ENCODE data around the gene PPIL6. TPM values are rescaled to one million over a fixed set of nuclear protein-coding genes. Genes with fewer than 3 reads are reported as not detected.

The PPIL6 gene
- polyA plus RNA-seq, 3 donors, result 0.09 to 0.28 (median 0.14) TPM

DNA sequence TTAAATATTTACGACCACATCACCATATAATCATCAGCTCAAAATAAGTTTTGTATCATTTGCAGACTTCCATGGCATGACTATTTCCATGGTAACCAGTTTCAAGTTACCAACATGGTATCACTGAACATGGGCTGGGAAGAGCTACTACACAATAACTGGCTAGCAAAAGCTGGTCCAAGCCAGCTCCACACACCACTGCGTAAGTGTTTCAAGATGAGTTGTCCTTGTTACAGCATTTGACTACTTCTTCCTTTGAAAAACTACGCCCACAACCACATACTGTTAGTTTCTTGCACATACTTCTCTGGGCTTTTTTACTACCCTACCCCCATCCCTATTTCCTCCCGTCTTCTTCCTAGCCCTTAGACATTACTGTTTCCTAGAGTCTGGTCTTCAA is 66.7 kb downstream of the PPIL6 start:
- TF ChIP-seq, protein P1, sequence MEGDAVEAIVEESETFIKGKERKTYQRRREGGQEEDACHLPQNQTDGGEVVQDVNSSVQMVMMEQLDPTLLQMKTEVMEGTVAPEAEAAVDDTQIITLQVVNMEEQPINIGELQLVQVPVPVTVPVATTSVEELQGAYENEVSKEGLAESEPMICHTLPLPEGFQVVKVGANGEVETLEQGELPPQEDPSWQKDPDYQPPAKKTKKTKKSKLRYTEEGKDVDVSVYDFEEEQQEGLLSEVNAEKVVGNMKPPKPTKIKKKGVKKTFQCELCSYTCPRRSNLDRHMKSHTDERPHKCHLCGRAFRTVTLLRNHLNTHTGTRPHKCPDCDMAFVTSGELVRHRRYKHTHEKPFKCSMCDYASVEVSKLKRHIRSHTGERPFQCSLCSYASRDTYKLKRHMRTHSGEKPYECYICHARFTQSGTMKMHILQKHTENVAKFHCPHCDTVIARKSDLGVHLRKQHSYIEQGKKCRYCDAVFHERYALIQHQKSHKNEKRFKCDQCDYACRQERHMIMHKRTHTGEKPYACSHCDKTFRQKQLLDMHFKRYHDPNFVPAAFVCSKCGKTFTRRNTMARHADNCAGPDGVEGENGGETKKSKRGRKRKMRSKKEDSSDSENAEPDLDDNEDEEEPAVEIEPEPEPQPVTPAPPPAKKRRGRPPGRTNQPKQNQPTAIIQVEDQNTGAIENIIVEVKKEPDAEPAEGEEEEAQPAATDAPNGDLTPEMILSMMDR (IDR thresholded peaks at IDR 0.05), result no peak
- peak overlapping the region in 1 of 2 donors; percentile 59 for H3K27ac ChIP-seq (ENCODE audit: low read depth in 1 of 2, low read length in 2 of 2)
- H3K9me3 Mint-ChIP-seq, result no peaks in the 10 kb centered on the region
- intact Hi-C loops (cut with micrococcal nuclease), result loop anchor here in 1 of 2 donors (5.0 kb wide), 1 partner anchor 276 kb away; the partner anchor contains the start of gene CEP57L1
- H3K4me1 ChIP-seq (ENCODE audit: control insufficient read depth in 1 of 2, insufficient read depth in 2 of 2, low read length in 2 of 2), result peaks cover 32 to 42% of the 10 kb centered on the region in 2 donors
- peaks cover 74 to 90% of the 10 kb centered on the region in 2 donors for H3K36me3 Mint-ChIP-seq
- H4K20me1 ChIP-seq (ENCODE audit: insufficient read depth, low read length), result peaks cover 100% of the 10 kb centered on the region
- peak overlapping the region; percentile 78 to 91 (median 82) for H3K27ac Mint-ChIP-seq
- peak overlapping the region in 1 of 2 donors; percentile 41 for H3K4me3 Mint-ChIP-seq
- no peaks in the 10 kb centered on the region for H3K9me3 ChIP-seq (replicated peaks in 1 of 2; ENCODE audit: control insufficient read depth in 1 of 2, insufficient read depth in 1 of 2, low read length in 2 of 2)
- no peaks in the 10 kb centered on the region for H3K27me3 Mint-ChIP-seq (ENCODE audit: low read depth in 3 of 3)
- H3K27me3 ChIP-seq (ENCODE audit: control insufficient read depth in 2 of 2, insufficient read depth in 2 of 2, low read length in 2 of 2), result no peaks in the 10 kb centered on the region
- H2AFZ ChIP-seq (ENCODE audit: insufficient read depth, low read depth, low read length, poor library complexity, severe bottlenecking), result no peak overlapping the region
- DNase-seq, result peak in 2 of 3 donors; percentile 52 to 59
- peaks cover 53% of the 10 kb centered on the region for H3K4me1 Mint-ChIP-seq
- no peak overlapping the region for H3K4me2 ChIP-seq (replicated peaks; ENCODE audit: extremely low read depth, low read length, poor library complexity, severe bottlenecking)
- H3K36me3 ChIP-seq (replicated peaks in 1 of 2; ENCODE audit: control insufficient read depth in 1 of 2, insufficient read depth in 2 of 2, low read length in 2 of 2), result peaks cover 81 to 94% of the 10 kb centered on the region in 2 donors
- peaks cover 98% of the 10 kb centered on the region for H3K79me2 ChIP-seq (ENCODE audit: insufficient read depth, low read length)
- no peak overlapping the region for H3K4me3 ChIP-seq (replicated peaks in 1 of 3; ENCODE audit: low read depth in 2 of 3, low read length in 3 of 3)
- 11% methylated on average over 3 of the region's 4 CpGs for WGBS (ENCODE audit: insufficient coverage)
- no peak overlapping the region for H3K9ac ChIP-seq (ENCODE audit: insufficient read depth, low read length, poor library complexity, severe bottlenecking)

DNA sequence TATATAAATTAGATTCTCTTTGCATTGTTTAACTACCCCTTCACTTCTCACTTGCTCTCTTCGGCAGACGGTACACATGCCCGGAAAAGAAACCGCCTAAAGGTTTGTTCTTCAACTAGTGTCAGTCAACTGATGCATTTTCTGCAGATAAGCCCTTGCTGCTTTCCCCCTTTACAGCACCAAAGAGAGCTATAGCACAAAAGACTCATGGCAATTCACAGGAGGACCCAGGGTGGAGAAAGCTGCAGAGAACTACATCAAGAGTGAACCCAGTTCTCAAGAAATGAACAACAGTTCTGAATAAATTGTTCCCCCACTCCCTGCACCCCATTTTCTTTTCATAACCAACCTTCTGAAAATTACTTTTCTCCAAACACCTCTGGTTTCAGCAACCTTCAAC is 67.1 kb downstream of the PPIL6 start:
- peaks cover 100% of the 10 kb centered on the region for H4K20me1 ChIP-seq (ENCODE audit: insufficient read depth, low read length)
- H3K9me3 ChIP-seq (replicated peaks in 1 of 2; ENCODE audit: control insufficient read depth in 1 of 2, insufficient read depth in 1 of 2, low read length in 2 of 2), result no peaks in the 10 kb centered on the region
- Mint-ChIP-seq H3K4me3 (peak overlapping the region in 1 of 2 donors; percentile 41), H3K27ac (peak overlapping the region; percentile 78 to 91 (median 81)), H3K9me3 (no peaks in the 10 kb centered on the region), H3K4me1 (peaks cover 50% of the 10 kb centered on the region), H3K27me3 (ENCODE audit: low read depth in 3 of 3) (no peaks in the 10 kb centered on the region), H3K36me3 (peaks cover 76 to 90% of the 10 kb centered on the region in 2 donors)
- H3K4me3 ChIP-seq (replicated peaks in 1 of 3; ENCODE audit: low read depth in 2 of 3, low read length in 3 of 3), result no peak overlapping the region
- no peak overlapping the region for H3K4me2 ChIP-seq (replicated peaks; ENCODE audit: extremely low read depth, low read length, poor library complexity, severe bottlenecking)
- no peak for DNase-seq
- H3K27me3 ChIP-seq (ENCODE audit: control insufficient read depth in 2 of 2, insufficient read depth in 2 of 2, low read length in 2 of 2), result no peaks in the 10 kb centered on the region
- intact Hi-C loops (cut with micrococcal nuclease), result loop anchor here in 1 of 2 donors (5.0 kb wide), 1 partner anchor 276 kb away; the partner anchor contains the start of gene CEP57L1
- 25% methylated on average over 4 of the region's 4 CpGs for WGBS (ENCODE audit: insufficient coverage)
- H2AFZ ChIP-seq (ENCODE audit: insufficient read depth, low read depth, low read length, poor library complexity, severe bottlenecking), result no peak overlapping the region
- TF ChIP-seq, protein P1 (IDR thresholded peaks at IDR 0.05), result no peak
- peaks cover 86 to 94% of the 10 kb centered on the region in 2 donors for H3K36me3 ChIP-seq (replicated peaks in 1 of 2; ENCODE audit: control insufficient read depth in 1 of 2, insufficient read depth in 2 of 2, low read length in 2 of 2)
- H3K79me2 ChIP-seq (ENCODE audit: insufficient read depth, low read length), result peaks cover 98% of the 10 kb centered on the region
- H3K9ac ChIP-seq (ENCODE audit: insufficient read depth, low read length, poor library complexity, severe bottlenecking), result no peak overlapping the region
- peaks cover 32 to 38% of the 10 kb centered on the region in 2 donors for H3K4me1 ChIP-seq (ENCODE audit: control insufficient read depth in 1 of 2, insufficient read depth in 2 of 2, low read length in 2 of 2)
- H3K27ac ChIP-seq (ENCODE audit: low read depth in 1 of 2, low read length in 2 of 2), result peak overlapping the region in 1 of 2 donors; percentile 59
